ENCODE data around the gene CDR2. TPM values are rescaled to one million over a fixed set of nuclear protein-coding genes. Genes with fewer than 3 reads are reported as not detected.

CDR2 gene
- polyA plus RNA-seq, 1 donor (not counting 4 experiments of a cell fraction or from before 2014, with no cell fraction given) = 37.1 TPM

GRCh38 chr16:22407486-22407885 lies 33.1 kb upstream of the CDR2 start:
- Histone ChIP-seq H3K79me2 (ENCODE audit: control insufficient read depth, insufficient read depth, low read length) (no peaks in the 10 kb centered on the region), H3K9me3 (ENCODE audit: control insufficient read depth, low read depth, low read length) (no peaks in the 10 kb centered on the region), H3K4me3 (ENCODE audit: control insufficient read depth in 2 of 3, extremely low read depth in 1 of 3, insufficient read depth in 2 of 3, low read depth in 1 of 3, low read length in 3 of 3) (no peak overlapping the region), H3K27ac (ENCODE audit: control insufficient read depth, insufficient read depth, low read length) (no peak overlapping the region), H3K27me3 (ENCODE audit: control insufficient read depth, extremely low read depth, insufficient read depth, low read length) (no peaks in the 10 kb centered on the region), H3K9ac (ENCODE audit: control insufficient read depth, extremely low read depth, insufficient read depth, low read length) (no peak overlapping the region), H3K4me1 (ENCODE audit: control insufficient read depth, extremely low read depth, insufficient read depth, low read length) (peaks cover 11% of the 10 kb centered on the region), H3K4me2 (ENCODE audit: control insufficient read depth, extremely low read depth, insufficient read depth, low read depth, low read length) (no peak overlapping the region), H3K9me1 (ENCODE audit: control insufficient read depth, extremely low read depth, insufficient read depth, low read length) (no peaks in the 10 kb centered on the region), H4K20me1 (ENCODE audit: control insufficient read depth, extremely low read depth, insufficient read depth, low read length) (no peaks in the 10 kb centered on the region), H2AFZ (ENCODE audit: control insufficient read depth, low read length) (no peak overlapping the region), H3K36me3 (ENCODE audit: control insufficient read depth in 2 of 2, extremely low read depth in 1 of 2, insufficient read depth in 2 of 2, low read length in 2 of 2) (no peaks in the 10 kb centered on the region)
- FAIRE-seq (no peak), DNase-seq (ENCODE audit: low read depth, low spot score) (no peak)
- TF ChIP-seq EZH2 (IDR thresholded peaks at IDR 0.05; ENCODE audit: low read length) (no peak), CTCF (optimal IDR thresholded peaks at IDR 0.05 in 1 of 3, IDR thresholded peaks at IDR 0.05 in 1 of 3, conservative IDR thresholded peaks at IDR 0.05 in 1 of 3; ENCODE audit: extremely low read depth in 1 of 3, insufficient read depth in 2 of 3, low read length in 3 of 3) (no peak)
- dilution Hi-C loops (cut with MboI; ENCODE audit: extremely low pct_ligation_motif_present, low sequenced_read_pairs) = no loop called here

GRCh38 chr16:22402191-22402590 lies 27.8 kb upstream of the CDR2 start:
- Histone ChIP-seq H3K36me3 (ENCODE audit: control insufficient read depth in 2 of 2, extremely low read depth in 1 of 2, insufficient read depth in 2 of 2, low read length in 2 of 2) (no peaks in the 10 kb centered on the region), H2AFZ (ENCODE audit: control insufficient read depth, low read length) (no peak overlapping the region), H3K27me3 (ENCODE audit: control insufficient read depth, extremely low read depth, insufficient read depth, low read length) (no peaks in the 10 kb centered on the region), H4K20me1 (ENCODE audit: control insufficient read depth, extremely low read depth, insufficient read depth, low read length) (no peaks in the 10 kb centered on the region), H3K4me2 (ENCODE audit: control insufficient read depth, extremely low read depth, insufficient read depth, low read depth, low read length) (peak overlapping the region; percentile 84), H3K9ac (ENCODE audit: control insufficient read depth, extremely low read depth, insufficient read depth, low read length) (peak overlapping the region; percentile 36), H3K9me1 (ENCODE audit: control insufficient read depth, extremely low read depth, insufficient read depth, low read length) (no peaks in the 10 kb centered on the region), H3K4me1 (ENCODE audit: control insufficient read depth, extremely low read depth, insufficient read depth, low read length) (peaks cover 38% of the 10 kb centered on the region), H3K4me3 (ENCODE audit: control insufficient read depth in 2 of 3, extremely low read depth in 1 of 3, insufficient read depth in 2 of 3, low read depth in 1 of 3, low read length in 3 of 3) (peak overlapping the region in 1 of 3 experiments; percentile 36), H3K9me3 (ENCODE audit: control insufficient read depth, low read depth, low read length) (no peaks in the 10 kb centered on the region), H3K27ac (ENCODE audit: control insufficient read depth, insufficient read depth, low read length) (peak overlapping the region; percentile 60), H3K79me2 (ENCODE audit: control insufficient read depth, insufficient read depth, low read length) (no peaks in the 10 kb centered on the region)
- TF ChIP-seq CTCF (optimal IDR thresholded peaks at IDR 0.05 in 1 of 3, IDR thresholded peaks at IDR 0.05 in 1 of 3, conservative IDR thresholded peaks at IDR 0.05 in 1 of 3; ENCODE audit: extremely low read depth in 1 of 3, insufficient read depth in 2 of 3, low read length in 3 of 3) (no peak), EZH2 (IDR thresholded peaks at IDR 0.05; ENCODE audit: low read length) (no peak)
- no peak for DNase-seq (ENCODE audit: low read depth, low spot score)
- dilution Hi-C loops (cut with MboI; ENCODE audit: extremely low pct_ligation_motif_present, low sequenced_read_pairs) = no loop called here
- no peak for FAIRE-seq

All from keratinocyte (primary cell).